Endothelial cell of umbilical vein (primary cell): ENCODE measurements around the gene PHB1. TPM values are rescaled to one million over a fixed set of nuclear protein-coding genes. Genes with fewer than 3 reads are reported as not detected.

ENCODE experiments used
- BruUV-seq: library from RNA; stranded (reverse); fragments of 400-500 nt; replicated peaks from 2 replicates; lab custom pipeline; 2021; lab: Mats Ljungman, UMichigan
- CTCF ChIA-PET: fragments of 300-600, 350-600 bp; sonication (Branson Sonifier 250); formaldehyde crosslinking; loops from one replicate; lab custom pipeline; 2021; ENCODE audit warnings: antibody characterized with exemption, inconsistent platforms; lab: Charles Lee
- POLR2A ChIA-PET: fragments of 300-600, 350-600 bp; sonication (Branson Sonifier 250); formaldehyde crosslinking; loops from one replicate; lab custom pipeline; 2021; ENCODE audit warnings: antibody characterized with exemption, inconsistent platforms; lab: Charles Lee
- DNase-seq: peaks from one replicate; pipeline ENCODE4 v3.0.0-alpha.2; 2011; ENCODE audit warnings: low read depth, low spot score
- FAIRE-seq: peaks from 2 replicates; lab custom pipeline; 2011; peaks lifted over from hg19 to GRCh38; lab: Jason Lieb, UNC
- H2AFZ ChIP-seq: 2 replicates; pipeline ENCODE4 v1.6.0; 2012; ENCODE audit warnings: low read depth, low read length, control low read depth, inconsistent platforms
- H3K27ac ChIP-seq: 2 replicates; pipeline ENCODE4 v1.5.1; 2011; ENCODE audit warnings: low read depth, mild to moderate bottlenecking, control low read depth, low read length, moderate library complexity; ENCODE audit not compliant: insufficient read depth
- H3K27me3 ChIP-seq, 2 experiments: 2 replicates each; pipeline versions ENCODE4 v1.6.0 to v1.6.1; 2011; ENCODE audit warnings: low read length in 2 of 2, mixed read lengths in 1 of 2; ENCODE audit not compliant: control insufficient read depth in 2 of 2, insufficient read depth in 2 of 2
- H3K36me3 ChIP-seq, 2 experiments: 2 replicates in 1 of 2; 3 replicates in 1 of 2; pipeline ENCODE4 v1.5.1; 2011; ENCODE audit warnings: low read length in 2 of 2, mild to moderate bottlenecking in 1 of 2, moderate library complexity in 1 of 2; ENCODE audit not compliant: control insufficient read depth in 2 of 2, insufficient read depth in 2 of 2; ENCODE audit errors: extremely low read depth in 1 of 2
- H3K4me1 ChIP-seq: 3 replicates; pipeline ENCODE4 v1.5.1; 2011; ENCODE audit warnings: mild to moderate bottlenecking, low read length; ENCODE audit not compliant: control insufficient read depth, insufficient read depth; ENCODE audit errors: extremely low read depth
- H3K4me2 ChIP-seq: 2 replicates; pipeline ENCODE4 v1.6.1; 2011; ENCODE audit warnings: low read length, control low read depth, mixed read lengths; ENCODE audit not compliant: insufficient read depth
- H3K4me3 ChIP-seq, 3 experiments: fragments of 200-600 bp in 1 of 3; sonication (generic), shearing (Covaris generic) in 1 of 3; replicated peaks in 1 of 3; 2 replicates each; pipeline ENCODE4 v1.5.1; 2011 to 2016; ENCODE audit warnings: control low read depth in 3 of 3, low read length in 3 of 3, mild to moderate bottlenecking in 2 of 3, inconsistent platforms in 1 of 3, low read depth in 1 of 3, moderate library complexity in 1 of 3; ENCODE audit not compliant: insufficient read depth in 1 of 3
- H3K79me2 ChIP-seq: 2 replicates; pipeline ENCODE4 v1.6.0; 2012; ENCODE audit warnings: low read length, inconsistent platforms; ENCODE audit not compliant: control insufficient read depth, insufficient read depth
- H3K9ac ChIP-seq: replicated peaks from 2 replicates; pipeline ENCODE3; 2011; ENCODE audit warnings: low read length, control low read depth; ENCODE audit not compliant: insufficient read depth; ENCODE audit errors: extremely low read depth
- H3K9me1 ChIP-seq: replicated peaks from 3 replicates; pipeline ENCODE4 v1.6.0; 2011; ENCODE audit warnings: mild to moderate bottlenecking, low read length; ENCODE audit not compliant: control insufficient read depth, insufficient read depth; ENCODE audit errors: extremely low read depth
- H3K9me3 ChIP-seq: replicated peaks from 2 replicates; pipeline ENCODE4 v1.5.1; 2012; ENCODE audit warnings: low read length, inconsistent platforms; ENCODE audit not compliant: control insufficient read depth, insufficient read depth
- H4K20me1 ChIP-seq: replicated peaks from 2 replicates; pipeline ENCODE3; 2011; ENCODE audit warnings: mild to moderate bottlenecking, low read length; ENCODE audit not compliant: control insufficient read depth, insufficient read depth; ENCODE audit errors: extremely low read depth
- EZH2 ChIP-seq: IDR thresholded peaks from 2 replicates; pipeline ENCODE4 v1.6.1; 2012; ENCODE audit warnings: borderline replicate concordance, low read depth, mild to moderate bottlenecking, moderate library complexity, low read length, inconsistent platforms; ENCODE audit not compliant: severe bottlenecking
- FOS ChIP-seq: IDR thresholded peaks from 2 replicates; pipeline ENCODE4 v1.6.1; 2011; ENCODE audit warnings: mild to moderate bottlenecking, low read length, moderate library complexity, borderline replicate concordance; ENCODE audit not compliant: insufficient read depth
- GATA2 ChIP-seq: IDR thresholded peaks from 2 replicates; pipeline ENCODE4 v1.7.0; 2011; ENCODE audit warnings: low read depth, mild to moderate bottlenecking, moderate library complexity, mixed read lengths, low read length; ENCODE audit not compliant: insufficient read length, insufficient read depth
- JUN ChIP-seq: IDR thresholded peaks from 2 replicates; pipeline ENCODE4 v1.6.1; 2011; ENCODE audit warnings: borderline replicate concordance, low read depth; ENCODE audit not compliant: insufficient read length, insufficient read depth
- MYC ChIP-seq: IDR thresholded peaks from one replicate; pipeline ENCODE4 v1.6.1; 2011; ENCODE audit warnings: mild to moderate bottlenecking, low read depth, low read length
- POLR2A ChIP-seq: IDR thresholded peaks from 2 replicates; pipeline ENCODE4 v1.6.1; 2012; ENCODE audit warnings: low read depth, mild to moderate bottlenecking, control low read depth, low read length
- POLR2AphosphoS5 ChIP-seq: IDR thresholded peaks from 2 replicates; pipeline ENCODE4 v1.6.1; 2012; ENCODE audit warnings: low read depth, mild to moderate bottlenecking, control low read depth, low read length, moderate library complexity; ENCODE audit not compliant: insufficient read depth
- dilution Hi-C: fragments of 300-500 bp; cut with MboI; formaldehyde crosslinking; loops from one replicate; pipeline ENCODE4 v1.15.0; 2019; ENCODE audit warnings: low sequenced_read_pairs; ENCODE audit not compliant: extremely low pct_ligation_motif_present
- intact Hi-C: fragments of 100-400 bp; cut with micrococcal nuclease; formaldehyde crosslinking; loops from one replicate; pipeline ENCODE4 v1.10.0; 2022
- polyA plus RNA-seq, 4 experiments: library from polyadenylated mRNA; depleted of rRNA in 3 of 4; stranded (reverse) in 3 of 4; unstranded in 1 of 4; fragments of >200 nt; gene quantifications; 2 replicates each; pipeline versions ENCODE4 v1.2.1 to v1.2.3, GENCODE V29; 2011 to 2012; ENCODE audit warnings: missing spikeins in 1 of 4
- total RNA-seq: library from RNA; stranded (reverse); gene quantifications from 2 replicates; pipeline ENCODE4 v1.2.3, GENCODE V29; 2021
- TF ChIP-seq, protein P1 (sequence below): IDR thresholded peaks from 2 replicates; pipeline ENCODE4 v1.6.1; 2011; ENCODE audit not compliant: insufficient read depth, insufficient read length
- TF ChIP-seq, protein P2 (sequence below), 2 donors: IDR thresholded peaks; 1 replicate in 1 of 2; 2 replicates in 1 of 2; pipeline ENCODE4 v1.5.1; 2011; ENCODE audit warnings: low read length in 2 of 2, mild to moderate bottlenecking in 2 of 2, moderate library complexity in 2 of 2, control low read depth in 1 of 2, inconsistent platforms in 1 of 2, low read depth in 1 of 2; ENCODE audit not compliant: insufficient read depth in 1 of 2; ENCODE audit errors: extremely low read depth in 1 of 2

The PHB1 gene
- total and polyA plus RNA-seq, 2 donors (not counting 3 experiments of a cell fraction or from before 2014, with no cell fraction given), result 222 to 287 TPM

DNA sequence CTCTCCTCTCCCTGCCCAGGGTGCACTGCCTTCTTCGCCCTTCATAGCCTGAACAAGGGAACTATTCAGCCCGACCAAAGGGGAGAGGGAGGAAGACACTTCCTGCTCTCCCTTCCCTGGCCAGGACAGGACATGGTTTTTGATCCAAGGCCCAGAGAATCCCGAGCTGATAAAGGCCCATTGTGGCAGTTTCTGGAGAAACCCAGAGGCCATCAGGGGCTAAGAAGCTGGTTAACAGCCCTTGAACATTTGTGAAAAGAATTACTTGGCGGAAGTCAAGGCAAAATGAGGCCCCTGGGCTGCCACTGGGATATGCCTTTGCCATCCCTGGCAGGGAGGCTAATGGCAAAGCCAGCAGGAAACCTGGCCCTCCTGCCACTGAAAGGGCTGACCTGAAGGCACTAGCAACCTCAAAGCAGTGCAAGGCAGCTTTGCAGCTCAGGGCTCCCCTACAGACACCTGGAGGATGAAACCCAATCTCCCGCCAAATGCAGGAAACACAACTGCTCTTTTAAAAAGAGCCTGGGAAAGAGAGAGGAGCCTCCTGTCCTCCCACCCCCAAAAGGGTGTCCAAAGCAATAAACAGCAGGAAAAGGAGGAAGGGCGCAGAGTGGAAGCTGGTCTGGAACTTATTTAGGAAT, 12.6 kb downstream of the PHB1 start:
- no peak for FAIRE-seq

More for the DNA sequence above, 12.6 kb downstream of the PHB1 start:
- Histone ChIP-seq H3K27me3 (no peaks in the 10 kb centered on the region), H2AFZ (no peak overlapping the region), H3K27ac (no peak overlapping the region), H3K4me1 (no peaks in the 10 kb centered on the region), H3K79me2 (no peaks in the 10 kb centered on the region), H4K20me1 (no peaks in the 10 kb centered on the region), H3K9me1 (no peaks in the 10 kb centered on the region), H3K4me2 (no peak overlapping the region), H3K9ac (no peak overlapping the region), H3K9me3 (no peaks in the 10 kb centered on the region), H3K36me3 (peaks cover 16 to 27% of the 10 kb centered on the region in 2 experiments), H3K4me3 (no peak overlapping the region)
- ChIA-PET CTCF (no interaction called here), POLR2A (no interaction called here)
- no TSS peak for BruUV-seq
- intact Hi-C loops, result no loop called here
- dilution Hi-C loops, result no loop called here
- TF ChIP-seq, protein P1, sequence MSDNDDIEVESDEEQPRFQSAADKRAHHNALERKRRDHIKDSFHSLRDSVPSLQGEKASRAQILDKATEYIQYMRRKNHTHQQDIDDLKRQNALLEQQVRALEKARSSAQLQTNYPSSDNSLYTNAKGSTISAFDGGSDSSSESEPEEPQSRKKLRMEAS, result no peak
- TF ChIP-seq MYC (no peak), POLR2A (no peak), JUN (no peak), GATA2 (no peak), POLR2AphosphoS5 (no peak), FOS (no peak), EZH2 (no peak)
- TF ChIP-seq, protein P2, sequence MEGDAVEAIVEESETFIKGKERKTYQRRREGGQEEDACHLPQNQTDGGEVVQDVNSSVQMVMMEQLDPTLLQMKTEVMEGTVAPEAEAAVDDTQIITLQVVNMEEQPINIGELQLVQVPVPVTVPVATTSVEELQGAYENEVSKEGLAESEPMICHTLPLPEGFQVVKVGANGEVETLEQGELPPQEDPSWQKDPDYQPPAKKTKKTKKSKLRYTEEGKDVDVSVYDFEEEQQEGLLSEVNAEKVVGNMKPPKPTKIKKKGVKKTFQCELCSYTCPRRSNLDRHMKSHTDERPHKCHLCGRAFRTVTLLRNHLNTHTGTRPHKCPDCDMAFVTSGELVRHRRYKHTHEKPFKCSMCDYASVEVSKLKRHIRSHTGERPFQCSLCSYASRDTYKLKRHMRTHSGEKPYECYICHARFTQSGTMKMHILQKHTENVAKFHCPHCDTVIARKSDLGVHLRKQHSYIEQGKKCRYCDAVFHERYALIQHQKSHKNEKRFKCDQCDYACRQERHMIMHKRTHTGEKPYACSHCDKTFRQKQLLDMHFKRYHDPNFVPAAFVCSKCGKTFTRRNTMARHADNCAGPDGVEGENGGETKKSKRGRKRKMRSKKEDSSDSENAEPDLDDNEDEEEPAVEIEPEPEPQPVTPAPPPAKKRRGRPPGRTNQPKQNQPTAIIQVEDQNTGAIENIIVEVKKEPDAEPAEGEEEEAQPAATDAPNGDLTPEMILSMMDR (IDR thresholded peaks at IDR 0.05; ENCODE audit: extremely low read depth in 1 of 2, insufficient read depth in 1 of 2, low read depth in 1 of 2, low read length in 2 of 2), result no peak
- DNase-seq, result no peak
